Keratinocyte (primary cell): ENCODE data around the gene CASK.

Source experiments
- CTCF ChIP-seq, 3 experiments: IDR thresholded peaks in 1 of 3; conservative IDR thresholded peaks in 1 of 3; optimal IDR thresholded peaks in 1 of 3; 2 replicates in 2 of 3; 3 replicates in 1 of 3; pipeline versions ENCODE3 to v1.5.1; 2011; ENCODE audit warnings: low read length in 3 of 3, mild to moderate bottlenecking in 3 of 3, moderate library complexity in 2 of 3, control low read depth in 1 of 3, inconsistent platforms in 1 of 3; ENCODE audit not compliant: insufficient read depth in 2 of 3; ENCODE audit errors: extremely low read depth in 1 of 3
- EZH2 ChIP-seq: IDR thresholded peaks from one replicate; pipeline ENCODE4 v1.6.1; 2012; ENCODE audit warnings: inconsistent platforms, mild to moderate bottlenecking, low read length, moderate library complexity

- TF ChIP-seq CTCF (optimal IDR thresholded peaks at IDR 0.05 in 1 of 3, IDR thresholded peaks at IDR 0.05 in 1 of 3, conservative IDR thresholded peaks at IDR 0.05 in 1 of 3; ENCODE audit: extremely low read depth in 1 of 3, insufficient read depth in 2 of 3, low read length in 3 of 3) (no peak), EZH2 (no peak)
These were observed 449.2 kb downstream of the CASK start for GRCh38 chrX:41473936-41474725.
